Stimulated activated effector memory CD8-positive, alpha-beta T cell treated with anti-CD3 and anti-CD28 coated beads, Interleukin-12 subunit alpha, Interleukin-12 subunit beta, amount 100 ng/mL, for 72 hours (primary cell): ENCODE data around the gene UBE2D2.
"Not testable (repeated sequence)": the region's sequence is repeated elsewhere in the genome, so short reads cannot be mapped to it uniquely, and the experiment has no call there.

Source experiments
- ATAC-seq: fragments of 150-1000 bp; cut with Tn5 transposase; 2 replicates; pipeline ENCODE4 v1.10.0; 2021
- DNase-seq, 2 donors: peaks; one replicate each; pipeline ENCODE4 v3.0.0; 2021 to 2022; ENCODE audit warnings: low spot score in 2 of 2
- H3K27ac Mint-ChIP-seq: one replicate; pipeline ENCODE4 v1.8.0; 2022; ENCODE audit warnings: mild to moderate bottlenecking, mixed read lengths
- H3K36me3 Mint-ChIP-seq: one replicate; pipeline ENCODE4 v1.8.0; 2022; ENCODE audit warnings: mild to moderate bottlenecking, mixed read lengths
- H3K4me1 Mint-ChIP-seq: one replicate; pipeline ENCODE4 v1.8.0; 2022; ENCODE audit warnings: mixed read lengths
- H3K4me3 Mint-ChIP-seq: one replicate; pipeline ENCODE4 v1.8.0; 2022; ENCODE audit warnings: mild to moderate bottlenecking, mixed read lengths
- H3K9me3 Mint-ChIP-seq: one replicate; pipeline ENCODE4 v1.8.0; 2022; ENCODE audit warnings: mixed read lengths

UBE2D2 gene

GRCh38 chr5:139593076-139593475, 31.9 kb downstream of the UBE2D2 start:
- not testable (repeated sequence) for H3K9me3 Mint-ChIP-seq, DNase-seq, H3K4me3 Mint-ChIP-seq, ATAC-seq
- peaks cover 30% of the 10 kb centered on the region for H3K4me1 Mint-ChIP-seq
- H3K36me3 Mint-ChIP-seq: peaks cover 51% of the 10 kb centered on the region
- peak overlapping the region; percentile 65 for H3K27ac Mint-ChIP-seq

GRCh38 chr5:139593716-139594319, 32.7 kb downstream of the UBE2D2 start:
- Mint-ChIP-seq H3K4me1 (peaks cover 28% of the 10 kb centered on the region), H3K36me3 (peaks cover 44% of the 10 kb centered on the region), H3K27ac (peak overlapping the region; percentile 29), H3K9me3 (no peaks in the 10 kb centered on the region), H3K4me3 (no peak overlapping the region)
- ATAC-seq: peak; percentile 74
- no peak for DNase-seq

- Mint-ChIP-seq H3K4me3 (no peak overlapping the region), H3K9me3 (no peaks in the 10 kb centered on the region), H3K36me3 (peaks cover 43% of the 10 kb centered on the region), H3K27ac (no peak overlapping the region), H3K4me1 (peaks cover 17% of the 10 kb centered on the region)
- no peak for ATAC-seq
- DNase-seq: no peak
Observed at GRCh38 chr5:139597134-139597533, 36.0 kb downstream of the UBE2D2 start.

GRCh38 chr5:139598601-139598965, 37.4 kb downstream of the UBE2D2 start:
- ATAC-seq, H3K9me3 Mint-ChIP-seq, DNase-seq, H3K27ac Mint-ChIP-seq, H3K4me3 Mint-ChIP-seq: not testable (repeated sequence)
- Mint-ChIP-seq H3K36me3 (peaks cover 48% of the 10 kb centered on the region), H3K4me1 (peaks cover 10% of the 10 kb centered on the region)

GRCh38 chr5:139600336-139600949, 39.3 kb downstream of the UBE2D2 start:
- no peak overlapping the region for H3K27ac Mint-ChIP-seq
- no peaks in the 10 kb centered on the region for H3K9me3 Mint-ChIP-seq
- H3K36me3 Mint-ChIP-seq: peaks cover 66% of the 10 kb centered on the region
- H3K4me1 Mint-ChIP-seq: peaks cover 7% of the 10 kb centered on the region
- DNase-seq (no peak), ATAC-seq (no peak)
- no peak overlapping the region for H3K4me3 Mint-ChIP-seq

GRCh38 chr5:139601429-139601828, 40.3 kb downstream of the UBE2D2 start:
- ATAC-seq (no peak), DNase-seq (no peak)
- Mint-ChIP-seq H3K9me3 (no peaks in the 10 kb centered on the region), H3K4me1 (peaks cover 15% of the 10 kb centered on the region), H3K4me3 (no peak overlapping the region), H3K27ac (no peak overlapping the region), H3K36me3 (peaks cover 68% of the 10 kb centered on the region)

GRCh38 chr5:139601948-139602347, 40.8 kb downstream of the UBE2D2 start:
- H3K9me3 Mint-ChIP-seq, ATAC-seq, DNase-seq, H3K4me3 Mint-ChIP-seq: not testable (repeated sequence)
- peaks cover 74% of the 10 kb centered on the region for H3K36me3 Mint-ChIP-seq
- H3K4me1 Mint-ChIP-seq: peaks cover 14% of the 10 kb centered on the region
- H3K27ac Mint-ChIP-seq: peak overlapping the region; percentile 63

GRCh38 chr5:139605887-139606286, 44.7 kb downstream of the UBE2D2 start:
- Mint-ChIP-seq H3K4me3 (no peak overlapping the region), H3K36me3 (peaks cover 94% of the 10 kb centered on the region), H3K9me3 (no peaks in the 10 kb centered on the region), H3K27ac (peak overlapping the region; percentile 88), H3K4me1 (peaks cover 15% of the 10 kb centered on the region)
- ATAC-seq: no peak
- DNase-seq: no peak

- H3K27ac Mint-ChIP-seq: peak overlapping the region; percentile 49
- peaks cover 13% of the 10 kb centered on the region for H3K4me1 Mint-ChIP-seq
- ATAC-seq (peak; percentile 76), DNase-seq (no peak)
- H3K9me3 Mint-ChIP-seq: no peaks in the 10 kb centered on the region
- H3K4me3 Mint-ChIP-seq: no peak overlapping the region
- H3K36me3 Mint-ChIP-seq: peaks cover 94% of the 10 kb centered on the region
Observed at GRCh38 chr5:139611703-139612584, 50.8 kb downstream of the UBE2D2 start.

GRCh38 chr5:139619861-139620260, 58.7 kb downstream of the UBE2D2 start:
- H3K27ac Mint-ChIP-seq: peak overlapping the region; percentile 29
- no peak for ATAC-seq

GRCh38 chr5:139625398-139625797, 64.3 kb downstream of the UBE2D2 start:
- H3K4me3 Mint-ChIP-seq, H3K27ac Mint-ChIP-seq, ATAC-seq, H3K9me3 Mint-ChIP-seq, DNase-seq: not testable (repeated sequence)
- H3K4me1 Mint-ChIP-seq: peaks cover 10% of the 10 kb centered on the region
- H3K36me3 Mint-ChIP-seq: peaks cover 98% of the 10 kb centered on the region

More at GRCh38 chr5:139619861-139620260, 58.7 kb downstream of the UBE2D2 start:
- Mint-ChIP-seq H3K4me3 (no peak overlapping the region), H3K9me3 (no peaks in the 10 kb centered on the region), H3K36me3 (peaks cover 98% of the 10 kb centered on the region), H3K4me1 (no peaks in the 10 kb centered on the region)
- no peak for DNase-seq

GRCh38 chr5:139630855-139631254, 69.7 kb downstream of the UBE2D2 start:
- Mint-ChIP-seq H3K36me3 (peaks cover 86% of the 10 kb centered on the region), H3K27ac (peak overlapping the region; percentile 10), H3K4me1 (peaks cover 36% of the 10 kb centered on the region), H3K4me3 (no peak overlapping the region), H3K9me3 (no peaks in the 10 kb centered on the region)
- DNase-seq (no peak), ATAC-seq (no peak)

GRCh38 chr5:139631520-139632165, 70.5 kb downstream of the UBE2D2 start:
- no peak overlapping the region for H3K27ac Mint-ChIP-seq
- H3K36me3 Mint-ChIP-seq: peaks cover 86% of the 10 kb centered on the region
- H3K4me3 Mint-ChIP-seq: no peak overlapping the region
- ATAC-seq: no peak
- peaks cover 43% of the 10 kb centered on the region for H3K4me1 Mint-ChIP-seq
- no peak for DNase-seq
- H3K9me3 Mint-ChIP-seq: no peaks in the 10 kb centered on the region

- DNase-seq (peak in 1 of 2 donors; percentile 81), ATAC-seq (peak; percentile 39)
Observed at GRCh38 chr5:139633295-139634027, 72.3 kb downstream of the UBE2D2 start.

GRCh38 chr5:139634028-139634325, 72.8 kb downstream of the UBE2D2 start:
- Mint-ChIP-seq H3K36me3 (peaks cover 77% of the 10 kb centered on the region), H3K27ac (peak overlapping the region; percentile 11), H3K9me3 (no peaks in the 10 kb centered on the region), H3K4me1 (peaks cover 51% of the 10 kb centered on the region), H3K4me3 (no peak overlapping the region)
- DNase-seq (no peak), ATAC-seq (no peak)

More at GRCh38 chr5:139633295-139634027, 72.3 kb downstream of the UBE2D2 start:
- Mint-ChIP-seq H3K27ac (peak overlapping the region; percentile 11), H3K36me3 (peaks cover 77% of the 10 kb centered on the region), H3K4me1 (peaks cover 46% of the 10 kb centered on the region), H3K4me3 (no peak overlapping the region), H3K9me3 (no peaks in the 10 kb centered on the region)
